ENCODE measurements around the gene ATP6V0A4. TPM values are rescaled to one million over a fixed set of nuclear protein-coding genes. Genes with fewer than 3 reads are reported as not detected.

Gene ATP6V0A4
- total and polyA plus RNA-seq, 2 of the 13 experiments (the other 11 are each of a cell fraction or from before 2014, with no cell fraction given): 0.24 to 0.25 TPM

GRCh38 chr7:138752518-138753149 lies 45.4 kb downstream of the ATP6V0A4 start (continued):
- TF ChIP-seq, protein P1, sequence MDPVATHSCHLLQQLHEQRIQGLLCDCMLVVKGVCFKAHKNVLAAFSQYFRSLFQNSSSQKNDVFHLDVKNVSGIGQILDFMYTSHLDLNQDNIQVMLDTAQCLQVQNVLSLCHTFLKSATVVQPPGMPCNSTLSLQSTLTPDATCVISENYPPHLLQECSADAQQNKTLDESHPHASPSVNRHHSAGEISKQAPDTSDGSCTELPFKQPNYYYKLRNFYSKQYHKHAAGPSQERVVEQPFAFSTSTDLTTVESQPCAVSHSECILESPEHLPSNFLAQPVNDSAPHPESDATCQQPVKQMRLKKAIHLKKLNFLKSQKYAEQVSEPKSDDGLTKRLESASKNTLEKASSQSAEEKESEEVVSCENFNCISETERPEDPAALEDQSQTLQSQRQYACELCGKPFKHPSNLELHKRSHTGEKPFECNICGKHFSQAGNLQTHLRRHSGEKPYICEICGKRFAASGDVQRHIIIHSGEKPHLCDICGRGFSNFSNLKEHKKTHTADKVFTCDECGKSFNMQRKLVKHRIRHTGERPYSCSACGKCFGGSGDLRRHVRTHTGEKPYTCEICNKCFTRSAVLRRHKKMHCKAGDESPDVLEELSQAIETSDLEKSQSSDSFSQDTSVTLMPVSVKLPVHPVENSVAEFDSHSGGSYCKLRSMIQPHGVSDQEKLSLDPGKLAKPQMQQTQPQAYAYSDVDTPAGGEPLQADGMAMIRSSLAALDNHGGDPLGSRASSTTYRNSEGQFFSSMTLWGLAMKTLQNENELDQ (CRISPR knock-in tag; IDR thresholded peaks at IDR 0.05; ENCODE audit: borderline replicate concordance): no peak
- TF ChIP-seq ZNF574 (CRISPR knock-in tag; IDR thresholded peaks at IDR 0.05) (peak; percentile 34; the same call in 1 of the 2 replicates), ZNF720 (CRISPR knock-in tag; IDR thresholded peaks at IDR 0.05) (no peak), RBM39 (IDR thresholded peaks at IDR 0.05; ENCODE audit: low read depth, low read length, poor library complexity, severe bottlenecking) (no peak), ZMAT3 (CRISPR knock-in tag; conservative IDR thresholded peaks at IDR 0.05) (0 out of 2 replicates have a peak, but pooled peaks have one; percentile 35), EP300 (IDR thresholded peaks at IDR 0.05; ENCODE audit: low read depth in 2 of 2, low read length in 2 of 2) (peak in 1 of 2 experiments; percentile 55; a peak in 1 of 4 replicates), EP300 (CRISPR knock-in tag; IDR thresholded peaks at IDR 0.05; ENCODE audit: borderline replicate concordance) (peak; percentile 31; the same call in 1 of the 2 replicates), BRCA1 (CRISPR knock-in tag; IDR thresholded peaks at IDR 0.05) (no peak), ZBTB37 (CRISPR knock-in tag; IDR thresholded peaks at IDR 0.05) (no peak), ZNF619 (CRISPR knock-in tag; IDR thresholded peaks at IDR 0.05) (no peak)
- TF ChIP-seq, protein P2, sequence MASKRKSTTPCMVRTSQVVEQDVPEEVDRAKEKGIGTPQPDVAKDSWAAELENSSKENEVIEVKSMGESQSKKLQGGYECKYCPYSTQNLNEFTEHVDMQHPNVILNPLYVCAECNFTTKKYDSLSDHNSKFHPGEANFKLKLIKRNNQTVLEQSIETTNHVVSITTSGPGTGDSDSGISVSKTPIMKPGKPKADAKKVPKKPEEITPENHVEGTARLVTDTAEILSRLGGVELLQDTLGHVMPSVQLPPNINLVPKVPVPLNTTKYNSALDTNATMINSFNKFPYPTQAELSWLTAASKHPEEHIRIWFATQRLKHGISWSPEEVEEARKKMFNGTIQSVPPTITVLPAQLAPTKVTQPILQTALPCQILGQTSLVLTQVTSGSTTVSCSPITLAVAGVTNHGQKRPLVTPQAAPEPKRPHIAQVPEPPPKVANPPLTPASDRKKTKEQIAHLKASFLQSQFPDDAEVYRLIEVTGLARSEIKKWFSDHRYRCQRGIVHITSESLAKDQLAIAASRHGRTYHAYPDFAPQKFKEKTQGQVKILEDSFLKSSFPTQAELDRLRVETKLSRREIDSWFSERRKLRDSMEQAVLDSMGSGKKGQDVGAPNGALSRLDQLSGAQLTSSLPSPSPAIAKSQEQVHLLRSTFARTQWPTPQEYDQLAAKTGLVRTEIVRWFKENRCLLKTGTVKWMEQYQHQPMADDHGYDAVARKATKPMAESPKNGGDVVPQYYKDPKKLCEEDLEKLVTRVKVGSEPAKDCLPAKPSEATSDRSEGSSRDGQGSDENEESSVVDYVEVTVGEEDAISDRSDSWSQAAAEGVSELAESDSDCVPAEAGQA (IDR thresholded peaks at IDR 0.05; ENCODE audit: low read depth): no peak
- TF ChIP-seq, protein P2 (CRISPR knock-in tag; IDR thresholded peaks at IDR 0.05; ENCODE audit: borderline replicate concordance): no peak

Measured in HepG2 (cell line).